ENCODE data around the gene IFNA6.

- TF ChIP-seq CTCF (conservative IDR thresholded peaks at IDR 0.05 in 1 of 2, IDR thresholded peaks at IDR 0.05 in 1 of 2; ENCODE audit: low read depth in 1 of 2, low read length in 2 of 2), result peak; percentile 54 to 74
- TF ChIP-seq EZH2 (IDR thresholded peaks at IDR 0.05; ENCODE audit: low read length, missing control alignments), result no peak
Observed at GRCh38 chr9:21317956-21318923, 32.4 kb downstream of the IFNA6 start.

All from fibroblast of lung (primary cell).